CD4-positive, alpha-beta T cell (primary cell): ENCODE results near the gene OSBPL3. TPM values are rescaled to one million over a fixed set of nuclear protein-coding genes. Genes with fewer than 3 reads are reported as not detected.

Experiments
- ATAC-seq: fragments of 200-7000 bp; cut with Tn5 transposase; one replicate; pipeline ENCODE4 v1.10.0; 2022; ENCODE audit warnings: mild to moderate bottlenecking; ENCODE audit not compliant: poor library complexity
- CTCF ChIA-PET: fragments of 350-600 bp; sonication (Branson Sonifier 250); formaldehyde crosslinking; loops from one replicate; lab custom pipeline; 2021; ENCODE audit warnings: antibody characterized with exemption, inconsistent platforms; lab: Charles Lee
- POLR2A ChIA-PET: fragments of 350-600 bp; sonication (Branson Sonifier 250); formaldehyde crosslinking; loops from one replicate; lab custom pipeline; 2021; ENCODE audit warnings: antibody characterized with exemption, inconsistent platforms; lab: Charles Lee
- DNase-seq, 14 experiments: peaks; one replicate each; pipeline ENCODE4 v3.0.0-alpha.2; 2013 to 2020; ENCODE audit warnings: mixed read lengths in 2 of 14
- H3K27ac ChIP-seq, 2 donors: one replicate each; pipeline versions ENCODE4 v1.5.1 to v1.7.0; 2013; ENCODE audit warnings: low read length in 2 of 2, low read depth in 1 of 2, mild to moderate bottlenecking in 1 of 2
- H3K27me3 ChIP-seq, 2 experiments: 1 replicate in 1 of 2; 2 replicates in 1 of 2; pipeline versions ENCODE4 v1.6.1 to v1.7.0; 2013; ENCODE audit warnings: low read length in 2 of 2, control low read depth in 1 of 2, mild to moderate bottlenecking in 1 of 2, moderate library complexity in 1 of 2; ENCODE audit not compliant: insufficient read depth in 2 of 2, control insufficient read depth in 1 of 2
- H3K36me3 ChIP-seq: one replicate; pipeline ENCODE4 v1.6.1; 2013; ENCODE audit warnings: low read length, control low read depth; ENCODE audit not compliant: insufficient read depth
- H3K4me1 ChIP-seq: one replicate; pipeline ENCODE4 v1.6.1; 2013; ENCODE audit warnings: low read length, control low read depth; ENCODE audit not compliant: insufficient read depth
- H3K4me3 ChIP-seq: one replicate; pipeline ENCODE4 v1.5.1; 2013; ENCODE audit warnings: mild to moderate bottlenecking, low read length, moderate library complexity
- H3K9me3 ChIP-seq, 2 experiments: 1 replicate in 1 of 2; 2 replicates in 1 of 2; pipeline versions ENCODE4 v1.6.1 to v1.7.0; 2013; ENCODE audit warnings: low read length in 2 of 2, mild to moderate bottlenecking in 2 of 2, control low read depth in 1 of 2, moderate library complexity in 1 of 2; ENCODE audit not compliant: control insufficient read depth in 1 of 2, insufficient read depth in 1 of 2
- H3K27ac Mint-ChIP-seq: one replicate; pipeline ENCODE4 v1.8.0; 2020; ENCODE audit warnings: mixed read lengths
- H3K27me3 Mint-ChIP-seq: one replicate; pipeline ENCODE4 v1.8.0; 2021; ENCODE audit warnings: mixed read lengths
- H3K36me3 Mint-ChIP-seq: one replicate; pipeline ENCODE4 v1.8.0; 2021; ENCODE audit warnings: low read depth, mixed read lengths
- H3K4me1 Mint-ChIP-seq: one replicate; pipeline ENCODE4 v1.8.0; 2021; ENCODE audit warnings: low read depth, mixed read lengths
- H3K4me3 Mint-ChIP-seq: one replicate; pipeline ENCODE4 v1.8.0; 2020; ENCODE audit warnings: mild to moderate bottlenecking, mixed read lengths
- H3K9me3 Mint-ChIP-seq: one replicate; pipeline ENCODE4 v1.8.0; 2020; ENCODE audit warnings: mixed read lengths
- intact Hi-C, 2 experiments: fragments of 100-400 bp; cut with DNase I in 1 of 2; cut with micrococcal nuclease in 1 of 2; formaldehyde crosslinking; loops; one replicate each; pipeline versions ENCODE4 v1.15.1 to v1.9.0; 2023 to 2025; cut with DNase I, micrococcal nuclease
- total RNA-seq, 174 experiments: library from RNA in 2 of 174; stranded (reverse) in 2 of 174; gene quantifications; one replicate each; pipeline ENCODE4 v1.2.3 and lab custom pipeline; 2021 to 2026
- TF ChIP-seq, protein P1 (sequence below): fragments of 200-600 bp; IDR thresholded peaks from one replicate; pipeline ENCODE4 v1.8.0; 2022; ENCODE audit warnings: antibody characterized with exemption, mild to moderate bottlenecking

OSBPL3 gene
- total RNA-seq, 2 experiments from 2014 or later = 25.4 to 25.9 TPM

DNA sequence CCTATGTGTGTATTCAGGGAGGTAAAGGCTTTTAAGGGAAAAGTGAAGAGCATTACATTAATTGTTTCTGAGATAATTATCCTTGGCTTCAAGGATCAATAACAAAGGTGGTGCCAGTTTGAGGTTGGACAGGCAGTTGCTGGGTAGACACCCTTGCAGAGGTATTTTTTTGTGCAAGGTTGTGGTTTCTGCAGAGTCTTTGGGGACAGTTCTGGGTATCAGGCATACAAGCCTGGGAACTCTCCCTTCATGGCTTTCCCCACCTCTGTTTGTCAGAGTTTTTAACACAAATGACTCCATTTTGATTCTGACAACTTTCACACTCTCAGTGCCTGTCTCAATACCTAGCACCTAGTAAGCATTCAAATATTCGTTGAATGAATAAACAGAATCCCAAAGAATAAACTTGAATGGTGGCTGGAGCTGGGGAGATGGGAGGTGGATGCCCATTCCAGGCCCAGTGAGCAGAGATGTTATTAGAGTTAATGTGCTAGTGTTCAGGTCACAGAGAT, 7.4 kb upstream of the OSBPL3 start:
- H3K27ac Mint-ChIP-seq = no peak overlapping the region
- H3K27me3 Mint-ChIP-seq = no peaks in the 10 kb centered on the region
- no peaks in the 10 kb centered on the region for H3K9me3 Mint-ChIP-seq
- Histone ChIP-seq H3K27ac (no peak overlapping the region), H3K9me3 (no peaks in the 10 kb centered on the region), H3K36me3 (no peaks in the 10 kb centered on the region), H3K27me3 (no peaks in the 10 kb centered on the region), H3K4me3 (no peak overlapping the region), H3K4me1 (no peaks in the 10 kb centered on the region)
- POLR2A ChIA-PET = no interaction called here
- intact Hi-C loops = no loop called here
- peaks cover 7% of the 10 kb centered on the region for H3K4me1 Mint-ChIP-seq
- H3K4me3 Mint-ChIP-seq = no peak overlapping the region
- CTCF ChIA-PET = no interaction called here
- H3K36me3 Mint-ChIP-seq = no peaks in the 10 kb centered on the region
- ATAC-seq = no peak
- no peak for DNase-seq
- TF ChIP-seq, protein P1, sequence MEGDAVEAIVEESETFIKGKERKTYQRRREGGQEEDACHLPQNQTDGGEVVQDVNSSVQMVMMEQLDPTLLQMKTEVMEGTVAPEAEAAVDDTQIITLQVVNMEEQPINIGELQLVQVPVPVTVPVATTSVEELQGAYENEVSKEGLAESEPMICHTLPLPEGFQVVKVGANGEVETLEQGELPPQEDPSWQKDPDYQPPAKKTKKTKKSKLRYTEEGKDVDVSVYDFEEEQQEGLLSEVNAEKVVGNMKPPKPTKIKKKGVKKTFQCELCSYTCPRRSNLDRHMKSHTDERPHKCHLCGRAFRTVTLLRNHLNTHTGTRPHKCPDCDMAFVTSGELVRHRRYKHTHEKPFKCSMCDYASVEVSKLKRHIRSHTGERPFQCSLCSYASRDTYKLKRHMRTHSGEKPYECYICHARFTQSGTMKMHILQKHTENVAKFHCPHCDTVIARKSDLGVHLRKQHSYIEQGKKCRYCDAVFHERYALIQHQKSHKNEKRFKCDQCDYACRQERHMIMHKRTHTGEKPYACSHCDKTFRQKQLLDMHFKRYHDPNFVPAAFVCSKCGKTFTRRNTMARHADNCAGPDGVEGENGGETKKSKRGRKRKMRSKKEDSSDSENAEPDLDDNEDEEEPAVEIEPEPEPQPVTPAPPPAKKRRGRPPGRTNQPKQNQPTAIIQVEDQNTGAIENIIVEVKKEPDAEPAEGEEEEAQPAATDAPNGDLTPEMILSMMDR = no peak

DNA sequence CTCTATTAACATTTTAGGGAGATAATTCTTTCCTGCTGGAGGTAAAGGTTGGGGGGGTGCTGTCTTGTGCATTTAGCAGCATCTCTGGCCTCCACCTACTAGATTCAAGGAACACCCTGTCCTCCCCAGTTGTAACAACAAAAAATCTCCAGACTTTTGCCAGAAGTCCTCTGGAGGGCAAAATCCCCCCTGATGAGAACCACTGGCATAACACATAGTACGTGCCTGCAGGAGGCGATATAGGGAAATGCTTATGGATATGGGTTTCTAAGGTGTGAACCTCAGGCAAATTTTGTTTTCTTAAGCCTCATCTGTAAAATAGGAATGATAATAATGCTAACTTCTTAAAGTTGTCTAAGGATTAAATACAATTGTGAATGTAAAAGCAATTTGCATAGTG, 2.9 kb upstream of the OSBPL3 start:
- Histone ChIP-seq H3K27me3 (no peaks in the 10 kb centered on the region), H3K4me1 (peaks cover 28% of the 10 kb centered on the region), H3K36me3 (no peaks in the 10 kb centered on the region), H3K27ac (no peak overlapping the region), H3K9me3 (no peaks in the 10 kb centered on the region), H3K4me3 (no peak overlapping the region)
- Mint-ChIP-seq H3K27ac (no peak overlapping the region), H3K36me3 (peaks cover 24% of the 10 kb centered on the region), H3K4me1 (peaks cover 41% of the 10 kb centered on the region), H3K9me3 (no peaks in the 10 kb centered on the region), H3K4me3 (peak overlapping the region; percentile 73), H3K27me3 (no peaks in the 10 kb centered on the region)
- intact Hi-C loops = loop anchor here (5.0 kb wide), 4 partner anchors 49 to 194 kb away; no protein-coding TSS in a partner anchor
- ATAC-seq = no peak
- TF ChIP-seq, protein P1 = no peak
- peak in 2 of 14 experiments; percentile 26 for DNase-seq
- POLR2A ChIA-PET = interaction anchor here (7.3 kb wide), 1 partner anchor 161 kb away, joined by 86 read pairs; no protein-coding TSS in a partner anchor
- CTCF ChIA-PET = interaction anchor here (0.7 to 4.2 kb wide), 8 partner anchors 16 to 171 kb away, joined by 3 to 22 read pairs (median 8); no protein-coding TSS in a partner anchor

DNA sequence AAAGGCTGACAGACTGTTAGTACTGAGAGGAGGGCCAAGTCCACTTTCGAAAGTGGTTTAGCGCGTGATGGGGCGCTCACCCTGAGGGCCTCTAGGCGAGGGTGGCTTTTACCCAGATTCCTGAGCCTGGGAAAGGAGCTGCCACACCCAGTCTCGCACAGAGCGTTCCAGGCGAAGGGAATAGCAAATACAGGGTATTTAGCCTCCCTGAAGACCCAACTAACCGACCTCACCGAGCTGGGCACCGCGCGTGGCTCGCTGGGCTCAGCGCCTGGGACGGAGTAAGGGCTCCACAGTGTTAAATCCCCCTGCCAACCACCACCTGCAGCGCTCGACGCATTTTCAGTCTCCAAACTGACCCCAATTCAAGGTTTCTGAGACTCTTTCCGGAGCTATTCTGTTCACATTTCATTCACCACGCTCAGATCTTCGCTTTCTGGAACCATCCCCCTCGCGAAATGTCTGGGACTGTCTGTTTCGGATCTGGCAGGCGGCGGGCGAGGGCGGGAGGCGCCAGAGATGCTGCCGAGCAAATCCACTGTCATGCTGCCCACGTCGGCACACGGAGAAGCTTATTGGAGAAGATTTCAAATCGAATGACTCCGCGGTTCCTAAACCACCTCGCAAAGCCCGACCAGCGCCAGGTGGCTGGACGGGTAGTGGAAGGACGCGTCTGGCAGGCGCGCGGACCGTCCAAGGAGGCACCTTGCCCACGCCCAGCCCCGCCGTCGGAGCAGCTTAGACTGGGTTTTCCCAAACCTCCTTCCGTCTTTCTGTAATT, 1.4 kb upstream of the OSBPL3 start:
- H3K27ac ChIP-seq = no peak overlapping the region
- intact Hi-C loops = loop anchor here (2.0 to 5.0 kb wide), 6 partner anchors 51 to 196 kb away; no protein-coding TSS in a partner anchor
- no peak for ATAC-seq

More for the DNA sequence above, 1.4 kb upstream of the OSBPL3 start:
- Mint-ChIP-seq H3K4me1 (peaks cover 52% of the 10 kb centered on the region), H3K27me3 (no peaks in the 10 kb centered on the region), H3K36me3 (peaks cover 24% of the 10 kb centered on the region), H3K27ac (peak overlapping the region; percentile 86), H3K4me3 (peak overlapping the region; percentile 98), H3K9me3 (no peaks in the 10 kb centered on the region)
- TF ChIP-seq, protein P1 = no peak
- Histone ChIP-seq H3K4me3 (peak overlapping the region; percentile 84), H3K27me3 (no peaks in the 10 kb centered on the region), H3K36me3 (no peaks in the 10 kb centered on the region), H3K4me1 (peaks cover 41% of the 10 kb centered on the region), H3K9me3 (no peaks in the 10 kb centered on the region)
- peak in 13 of 14 experiments; percentile 15 to 72 (median 40) for DNase-seq
- ChIA-PET CTCF (interaction anchor here (0.7 to 4.2 kb wide), 12 partner anchors 11 to 169 kb away, joined by 3 to 22 read pairs (median 4); no protein-coding TSS in a partner anchor), POLR2A (interaction anchor here (0.5 to 7.3 kb wide), 16 partner anchors 9 to 1219 kb away, joined by 3 to 86 read pairs (median 4); partner anchors contain the start of gene CYCS)
